OCI-LY7 (cell line): Measurements from ENCODE around the gene TANGO2. TPM values are rescaled to one million over a fixed set of nuclear protein-coding genes. Genes with fewer than 3 reads are reported as not detected.

Experiments used
- BruUV-seq: library from RNA; stranded (reverse); fragments of 400-500 nt; replicated peaks from 2 replicates; lab custom pipeline; 2021; lab: Mats Ljungman, UMichigan
- CTCF ChIA-PET: fragments of 300-600 bp; sonication (Branson Sonifier 250); formaldehyde crosslinking; loops from one replicate; lab custom pipeline; 2022; ENCODE audit warnings: antibody characterized with exemption; ENCODE audit not compliant: unreplicated experiment; lab: Charles Lee
- POLR2A ChIA-PET: fragments of 300-600 bp; sonication (Branson Sonifier 250); formaldehyde crosslinking; loops from one replicate; lab custom pipeline; 2022; ENCODE audit warnings: antibody characterized with exemption; lab: Charles Lee
- DNase-seq: peaks from one replicate; pipeline ENCODE4 v3.0.0-alpha.2; 2015; ENCODE audit warnings: low spot score
- H2AFZ ChIP-seq: fragments of 200-600 bp; sonication (generic), shearing (Covaris generic); 2 replicates; pipeline ENCODE4 v1.6.1; 2014; ENCODE audit warnings: mild to moderate bottlenecking, antibody characterized with exemption, low read length, moderate library complexity
- H3K27ac ChIP-seq: fragments of 200-600 bp; sonication (generic); 2 replicates; pipeline ENCODE4 v1.5.1; 2014; ENCODE audit warnings: mixed run types, low read depth, mild to moderate bottlenecking, moderate library complexity, low read length, inconsistent platforms; ENCODE audit not compliant: poor library complexity, severe bottlenecking
- H3K36me3 ChIP-seq: fragments of 200-600 bp; sonication (generic); 2 replicates; pipeline ENCODE4 v1.6.1; 2014; ENCODE audit warnings: mild to moderate bottlenecking, antibody characterized with exemption, low read length, moderate library complexity, mixed read lengths; ENCODE audit not compliant: insufficient read depth
- H3K4me1 ChIP-seq: fragments of 200-600 bp; sonication (generic); 2 replicates; pipeline ENCODE4 v1.5.1; 2014; ENCODE audit warnings: mild to moderate bottlenecking, low read length; ENCODE audit not compliant: insufficient read depth, poor library complexity, severe bottlenecking
- H3K4me2 ChIP-seq: fragments of 200-600 bp; sonication (generic); 2 replicates; pipeline ENCODE4 v1.6.1; 2014; ENCODE audit warnings: mild to moderate bottlenecking, low read length
- H3K4me3 ChIP-seq: fragments of 200-600 bp; sonication (generic); 2 replicates; pipeline ENCODE4 v1.5.1; 2014; ENCODE audit warnings: mild to moderate bottlenecking, low read depth, low read length; ENCODE audit not compliant: poor library complexity, severe bottlenecking
- H3K79me2 ChIP-seq: fragments of 200-600 bp; sonication (generic); 2 replicates; pipeline ENCODE4 v1.6.1; 2016; ENCODE audit warnings: low read depth, mild to moderate bottlenecking, low read length, moderate library complexity, mixed read lengths; ENCODE audit not compliant: insufficient read depth
- H3K9me2 ChIP-seq: fragments of 200-600 bp; sonication (generic); 2 replicates; pipeline ENCODE4 v1.6.1; 2016; ENCODE audit warnings: mild to moderate bottlenecking, low read length, mixed read lengths; ENCODE audit not compliant: insufficient read depth
- H3K9me3 ChIP-seq: fragments of 200-600 bp; sonication (generic); 2 replicates; pipeline ENCODE4 v1.6.1; 2014; ENCODE audit warnings: mild to moderate bottlenecking, mixed run types, low read length, mixed read lengths
- H4K20me1 ChIP-seq: fragments of 200-600 bp; sonication (generic); 2 replicates; pipeline ENCODE4 v1.6.1; 2014; ENCODE audit warnings: mild to moderate bottlenecking, antibody characterized with exemption, low read length, moderate library complexity, mixed read lengths; ENCODE audit not compliant: insufficient read depth
- CTCF ChIP-seq: fragments of 200-600 bp; sonication (generic); conservative IDR thresholded peaks from 2 replicates; pipeline ENCODE4 v1.5.1; 2014; ENCODE audit warnings: mild to moderate bottlenecking, antibody characterized with exemption, low read length, moderate library complexity, mixed read lengths
- EZH2phosphoT487 ChIP-seq: fragments of 200-600 bp; sonication (generic); IDR thresholded peaks from 2 replicates; pipeline ENCODE4 v1.6.1; 2018; ENCODE audit warnings: low read depth, borderline replicate concordance, mild to moderate bottlenecking, mixed run types, antibody characterized with exemption, low read length, moderate library complexity, mixed read lengths
- intact Hi-C: fragments of 100-400 bp; cut with micrococcal nuclease; formaldehyde crosslinking; loops from one replicate; pipeline ENCODE4 v1.10.0; 2022; ENCODE audit not compliant: unreplicated experiment
- total RNA-seq, 2 experiments: library from RNA; depleted of rRNA in 1 of 2; stranded (reverse); fragments of >200 nt in 1 of 2; shearing (Covaris generic) in 1 of 2; gene quantifications; 2 replicates each; pipeline ENCODE4 v1.2.3, GENCODE V29; 2014 to 2022

Gene TANGO2
- total RNA-seq, 2 experiments from 2014 or later = 18.3 to 23.3 TPM

GRCh38 chr22:20112623-20113511 lies 92.0 kb downstream of the TANGO2 start:
- no peaks in the 10 kb centered on the region for H3K9me2 ChIP-seq
- peaks cover 23% of the 10 kb centered on the region for H3K79me2 ChIP-seq
- no peak overlapping the region for H2AFZ ChIP-seq
- no peaks in the 10 kb centered on the region for H4K20me1 ChIP-seq
- no peak overlapping the region for H3K4me3 ChIP-seq
- peaks cover 32% of the 10 kb centered on the region for H3K4me1 ChIP-seq
- peak overlapping the region; percentile 84 for H3K27ac ChIP-seq
- ChIA-PET CTCF (no interaction called here), POLR2A (no interaction called here)
- no peak overlapping the region for H3K4me2 ChIP-seq
- intact Hi-C loops = no loop called here
- no peak for TF ChIP-seq CTCF
- no peak for TF ChIP-seq EZH2phosphoT487
- no peak for DNase-seq
- peaks cover 84% of the 10 kb centered on the region for H3K36me3 ChIP-seq
- H3K9me3 ChIP-seq = no peaks in the 10 kb centered on the region
- no TSS peak for BruUV-seq

- POLR2A ChIA-PET = no interaction called here
- H4K20me1 ChIP-seq = no peaks in the 10 kb centered on the region
- H3K9me3 ChIP-seq = no peaks in the 10 kb centered on the region
- no peaks in the 10 kb centered on the region for H3K9me2 ChIP-seq
- no peak overlapping the region for H2AFZ ChIP-seq
- intact Hi-C loops = no loop called here
- no peak for DNase-seq
- peaks cover 31% of the 10 kb centered on the region for H3K79me2 ChIP-seq
- H3K36me3 ChIP-seq = peaks cover 84% of the 10 kb centered on the region
- TF ChIP-seq CTCF (no peak), EZH2phosphoT487 (no peak)
- peaks cover 33% of the 10 kb centered on the region for H3K4me1 ChIP-seq
- H3K27ac ChIP-seq = no peak overlapping the region
- H3K4me3 ChIP-seq = no peak overlapping the region
- no TSS peak for BruUV-seq
- H3K4me2 ChIP-seq = no peak overlapping the region
- CTCF ChIA-PET = no interaction called here
These were observed 92.8 kb downstream of the TANGO2 start for GRCh38 chr22:20113551-20114310.
